Superior temporal gyrus (tissue), 1 donor: Measurements from ENCODE around the gene LYRM1.
"Not testable (repeated sequence)": the region's sequence is repeated elsewhere in the genome, so short reads cannot be mapped to it uniquely, and the experiment has no call there.

ENCODE experiments used
- DNase-seq: peaks from one replicate; pipeline ENCODE4 v3.0.0-alpha.2; 2016; ENCODE audit errors: extremely low spot score

LYRM1 gene

DNA sequence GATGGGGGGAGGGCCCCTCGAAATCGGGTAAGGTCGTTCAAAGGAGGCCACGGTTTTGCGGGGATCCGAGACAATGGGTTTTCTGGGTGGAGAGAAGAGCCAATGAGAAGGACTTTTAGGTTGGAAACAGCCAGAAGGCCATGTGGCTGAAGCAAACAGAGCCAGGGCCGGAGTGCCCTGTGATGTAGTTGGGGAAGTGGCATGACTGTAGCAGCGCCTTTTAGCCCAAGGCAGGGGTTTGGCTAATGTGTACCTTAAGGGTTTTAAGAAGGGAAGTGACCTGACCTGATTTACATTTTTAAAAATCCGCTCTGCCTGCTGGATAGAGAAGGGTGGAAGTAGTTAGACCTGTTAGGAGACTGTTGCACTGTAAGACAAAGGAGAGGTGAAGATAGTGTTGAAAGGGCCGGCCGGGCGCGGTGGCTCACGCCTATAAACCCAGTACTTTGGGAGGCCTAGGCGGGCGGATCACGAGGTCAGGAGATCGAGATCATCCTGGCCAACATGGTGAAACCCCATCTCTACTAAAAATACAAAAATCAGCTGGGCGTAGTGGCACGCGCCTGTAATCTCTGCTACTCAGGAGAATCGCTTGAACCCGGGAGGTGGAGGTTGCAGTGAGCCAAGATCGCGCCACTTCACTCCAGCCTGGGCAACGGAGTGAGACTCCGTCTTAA lies 1.0 kb downstream of the LYRM1 start:
- peak; percentile 60 for DNase-seq

DNA sequence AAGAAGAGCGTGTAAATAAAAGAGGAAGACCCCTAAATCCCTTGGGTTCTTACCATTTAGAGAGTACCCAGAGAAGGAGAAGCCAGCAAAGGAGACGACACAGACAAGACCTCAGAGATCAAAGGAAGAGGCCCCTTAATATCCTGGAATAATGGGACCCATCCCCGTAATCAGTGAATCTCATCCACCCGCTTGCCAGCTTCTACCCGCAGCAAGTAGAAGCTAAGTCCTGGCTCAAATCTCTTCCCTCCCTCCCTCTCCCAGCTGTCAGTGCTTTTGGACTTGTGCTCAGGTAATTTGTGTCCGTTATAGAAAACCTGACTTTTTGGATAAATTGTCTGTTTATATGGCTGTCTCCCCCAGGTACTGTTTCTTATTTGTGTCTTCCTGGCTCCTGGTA lies 1.9 kb downstream of the LYRM1 start:
- DNase-seq, result no peak

- DNase-seq, result no peak
Measured at GRCh38 chr16:20903116-20903898, 2.7 kb downstream of the LYRM1 start.

DNA sequence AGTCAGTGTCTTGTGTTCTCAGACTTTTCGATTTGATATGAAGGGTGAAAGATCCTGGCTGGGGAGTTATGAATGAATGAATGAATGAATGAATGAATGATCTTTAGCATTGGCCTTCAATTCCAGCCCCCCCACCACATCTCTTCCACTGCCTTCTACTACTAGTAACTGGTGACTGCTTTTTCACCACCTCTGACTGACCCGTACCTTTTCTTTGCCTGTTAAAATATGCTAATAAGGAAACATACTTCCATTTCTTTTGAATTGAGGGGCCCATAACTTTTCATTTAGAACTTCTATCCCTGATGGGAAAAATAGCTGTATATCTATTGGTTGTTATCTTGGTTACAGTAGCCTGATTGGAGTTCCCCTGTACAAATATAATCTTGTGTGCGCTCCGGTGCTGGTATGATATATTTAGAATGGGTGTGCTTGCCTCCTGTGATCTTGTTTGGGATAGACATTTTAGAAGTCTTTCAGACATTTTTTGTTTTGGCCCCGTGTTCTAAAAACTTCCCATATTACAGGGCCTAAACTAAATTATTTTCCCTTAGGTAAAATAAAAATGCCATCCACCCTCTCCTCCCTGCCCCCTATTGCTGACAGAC lies 3.4 kb downstream of the LYRM1 start:
- no peak for DNase-seq

GRCh38 chr16:20904507-20905081 lies 4.0 kb downstream of the LYRM1 start:
- no peak for DNase-seq

GRCh38 chr16:20905576-20905975 lies 5.0 kb downstream of the LYRM1 start:
- no peak for DNase-seq

GRCh38 chr16:20906341-20907255 lies 6.0 kb downstream of the LYRM1 start:
- no peak for DNase-seq

GRCh38 chr16:20910781-20911321 lies 10.3 kb downstream of the LYRM1 start:
- no peak for DNase-seq

- DNase-seq, result no peak
Measured at GRCh38 chr16:20911361-20911760, 10.8 kb downstream of the LYRM1 start.

DNA sequence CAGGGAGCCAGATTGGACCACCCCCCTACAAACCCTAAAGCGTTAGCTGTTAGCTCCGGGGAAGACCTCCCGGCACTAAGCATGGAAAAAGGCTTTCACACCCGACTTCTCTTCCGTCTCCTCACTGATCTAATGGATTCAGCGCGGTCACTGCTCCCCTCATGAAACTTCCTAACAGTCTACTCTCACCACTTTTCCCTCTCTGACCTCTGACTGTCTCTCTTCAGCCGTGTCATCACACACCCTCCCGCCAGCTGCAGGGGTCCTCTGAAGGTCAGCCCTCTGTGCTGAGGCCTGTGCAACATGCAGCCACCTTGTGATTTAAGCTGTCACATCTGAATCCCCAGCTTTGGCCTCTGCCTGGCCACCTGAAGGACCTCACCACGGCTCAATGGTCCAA lies 15.7 kb downstream of the LYRM1 start:
- no peak for DNase-seq

DNA sequence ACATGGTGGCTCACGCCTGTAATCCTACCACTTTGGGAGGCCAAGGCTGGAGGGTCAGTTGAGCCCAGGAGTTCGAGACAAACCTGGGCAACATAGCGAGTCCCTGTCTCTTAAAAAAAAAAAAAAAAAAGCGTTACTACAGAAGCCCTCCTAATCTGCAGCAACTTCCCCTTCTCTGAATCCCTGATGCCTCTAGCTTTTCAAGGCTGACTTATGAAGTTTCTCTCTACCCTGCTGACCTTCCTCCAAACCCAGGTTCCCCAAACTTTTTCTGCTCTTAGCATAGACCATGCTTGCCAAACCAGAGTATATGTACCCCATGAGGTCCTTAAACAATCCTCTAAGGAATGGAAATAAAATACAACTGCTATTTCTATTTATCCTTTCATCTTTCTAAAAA lies 16.4 kb downstream of the LYRM1 start:
- DNase-seq, result no peak

DNA sequence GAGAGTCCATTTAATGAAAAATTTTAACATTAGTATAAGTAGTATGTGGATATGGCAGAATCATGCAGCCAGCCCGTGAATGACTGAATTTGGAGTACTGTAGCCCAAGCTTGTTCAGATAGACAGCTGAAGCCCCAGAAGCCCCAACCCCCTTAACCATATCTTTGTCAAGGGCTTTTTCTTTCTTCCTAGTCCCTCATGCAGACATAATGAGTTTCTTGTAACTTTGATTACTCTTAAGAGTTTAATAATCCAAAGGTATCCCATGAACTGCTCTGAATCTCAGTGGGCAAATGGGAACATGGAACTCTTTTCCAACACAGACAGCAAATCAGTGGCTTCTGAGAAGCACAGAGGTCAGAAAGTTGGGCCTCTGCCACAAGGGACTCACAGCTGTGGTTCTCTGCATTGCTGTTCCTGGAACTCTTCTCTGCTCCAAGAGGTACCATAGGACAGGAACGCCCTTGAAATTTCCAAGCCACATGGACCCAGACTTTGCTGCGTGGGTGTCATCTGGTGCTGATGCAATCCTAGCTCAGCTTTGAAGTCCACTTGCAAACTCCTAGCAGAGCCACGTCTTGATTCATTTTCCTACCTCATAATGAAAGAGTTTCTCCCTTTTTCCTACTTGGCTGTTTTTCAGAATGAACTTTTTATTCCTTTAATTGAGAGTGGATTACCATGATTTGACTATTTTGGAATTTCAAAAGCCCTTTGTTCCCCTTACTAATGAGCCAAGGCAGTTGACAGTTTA lies 18.1 kb downstream of the LYRM1 start:
- no peak for DNase-seq

DNA sequence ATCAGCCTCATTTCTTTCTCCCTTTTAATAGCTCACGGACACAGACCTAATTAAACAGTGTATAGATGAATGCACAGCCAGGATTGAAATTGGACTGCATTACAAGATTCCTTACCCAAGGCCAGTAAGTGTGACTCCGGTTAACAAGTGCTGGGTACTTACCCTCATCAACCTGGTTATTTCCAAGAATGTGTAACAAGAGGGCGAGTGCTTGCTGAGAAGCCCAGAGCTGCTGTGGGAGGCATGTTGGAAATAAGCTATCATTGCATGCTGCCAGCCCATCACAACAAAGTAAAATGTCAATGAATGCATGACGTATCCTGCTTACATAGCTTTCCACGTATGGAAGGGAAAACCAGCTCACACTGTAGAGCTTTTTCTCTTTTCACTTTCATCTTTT lies 19.5 kb downstream of the LYRM1 start:
- DNase-seq, result no peak

GRCh38 chr16:20920799-20921198 lies 20.2 kb downstream of the LYRM1 start:
- DNase-seq, result no peak

DNA sequence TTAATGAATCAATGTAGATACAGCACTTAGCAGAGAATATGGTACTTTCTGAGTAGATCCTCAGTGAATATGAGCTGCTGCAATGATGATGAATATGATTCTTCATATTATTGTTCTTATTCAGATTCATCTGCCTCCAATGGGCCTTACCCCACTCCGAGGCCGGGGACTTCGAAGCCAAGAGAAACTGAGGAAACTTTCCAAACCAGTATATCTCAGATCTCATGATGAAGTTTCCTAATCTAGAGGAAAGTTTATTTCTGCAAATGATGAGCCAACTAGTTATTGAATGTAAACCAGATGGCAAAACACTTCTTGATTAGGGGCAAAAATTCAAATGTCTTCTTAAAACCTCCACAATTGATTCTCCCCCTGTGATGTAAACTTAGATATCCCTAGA lies 23.3 kb downstream of the LYRM1 start:
- no peak for DNase-seq

- no peak for DNase-seq
Measured at GRCh38 chr16:20925751-20926150, 25.2 kb downstream of the LYRM1 start.

- no peak for DNase-seq
Measured at GRCh38 chr16:20928774-20929411, 28.3 kb downstream of the LYRM1 start.

DNA sequence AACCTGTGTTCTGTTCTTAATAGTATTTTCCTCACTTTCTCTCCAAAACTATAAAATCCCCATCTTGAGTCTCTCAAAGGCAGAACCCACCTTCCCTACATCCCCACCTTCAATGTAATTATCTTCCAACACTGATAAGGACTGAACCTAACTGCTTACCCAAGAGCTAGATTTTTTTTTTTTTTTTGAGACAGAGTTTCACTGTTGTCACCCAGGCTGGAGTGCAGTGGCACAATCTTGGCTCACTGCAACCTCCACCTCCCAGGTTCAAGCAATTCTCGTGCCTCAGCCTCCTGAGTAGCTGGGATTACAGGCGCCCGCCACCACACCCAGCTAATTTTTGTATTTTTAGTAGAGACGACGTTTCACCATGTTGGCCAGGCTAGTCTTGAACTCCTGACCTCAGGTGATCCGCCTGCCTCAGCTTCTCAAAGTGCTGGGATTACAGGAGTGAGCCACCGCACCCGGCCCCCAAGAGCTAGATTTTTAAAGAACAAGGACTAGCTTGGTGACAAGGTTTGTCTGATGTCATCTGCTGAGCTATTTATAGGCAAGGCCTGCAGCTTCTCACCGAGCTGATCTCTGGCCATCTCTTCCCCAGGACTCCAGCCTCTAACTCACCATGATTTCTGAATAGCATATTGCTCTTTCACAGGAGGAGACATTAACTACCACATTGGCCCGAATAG lies 29.2 kb downstream of the LYRM1 start:
- DNase-seq, result not testable (repeated sequence)

GRCh38 chr16:20930365-20930690 lies 29.8 kb downstream of the LYRM1 start:
- no peak for DNase-seq
